Erythroblast (primary cell): ENCODE results near the gene PML.
"Not testable (repeated sequence)": the region's sequence is repeated elsewhere in the genome, so short reads cannot be mapped to it uniquely, and the experiment has no call there.

ENCODE experiments used
- GATA1 ChIP-seq: IDR thresholded peaks from 2 replicates; pipeline ENCODE4 v1.6.1; 2011; ENCODE audit warnings: low read depth, mild to moderate bottlenecking, control low read depth, low read length, moderate library complexity
- POLR2A ChIP-seq: IDR thresholded peaks from 2 replicates; pipeline ENCODE4 v1.6.1; 2011; ENCODE audit warnings: mild to moderate bottlenecking, low read length

GRCh38 chr15:73973683-73974200 lies 20.8 kb upstream of the PML start:
- TF ChIP-seq POLR2A, GATA1: not testable (repeated sequence)
